ENCODE data around the gene STK38L.

STK38L gene

GRCh38 chr12:27333403-27334009 lies 89.4 kb downstream of the STK38L start:
- Histone ChIP-seq H3K27me3 (replicated peaks; ENCODE audit: control insufficient read depth, insufficient read depth, low read length) (no peaks in the 10 kb centered on the region), H3K36me3 (ENCODE audit: control insufficient read depth, insufficient read depth, low read length) (no peaks in the 10 kb centered on the region), H3K4me3 (replicated peaks; ENCODE audit: low read depth, low read length) (peak overlapping the region; percentile 86)
- TF ChIP-seq, protein P1, sequence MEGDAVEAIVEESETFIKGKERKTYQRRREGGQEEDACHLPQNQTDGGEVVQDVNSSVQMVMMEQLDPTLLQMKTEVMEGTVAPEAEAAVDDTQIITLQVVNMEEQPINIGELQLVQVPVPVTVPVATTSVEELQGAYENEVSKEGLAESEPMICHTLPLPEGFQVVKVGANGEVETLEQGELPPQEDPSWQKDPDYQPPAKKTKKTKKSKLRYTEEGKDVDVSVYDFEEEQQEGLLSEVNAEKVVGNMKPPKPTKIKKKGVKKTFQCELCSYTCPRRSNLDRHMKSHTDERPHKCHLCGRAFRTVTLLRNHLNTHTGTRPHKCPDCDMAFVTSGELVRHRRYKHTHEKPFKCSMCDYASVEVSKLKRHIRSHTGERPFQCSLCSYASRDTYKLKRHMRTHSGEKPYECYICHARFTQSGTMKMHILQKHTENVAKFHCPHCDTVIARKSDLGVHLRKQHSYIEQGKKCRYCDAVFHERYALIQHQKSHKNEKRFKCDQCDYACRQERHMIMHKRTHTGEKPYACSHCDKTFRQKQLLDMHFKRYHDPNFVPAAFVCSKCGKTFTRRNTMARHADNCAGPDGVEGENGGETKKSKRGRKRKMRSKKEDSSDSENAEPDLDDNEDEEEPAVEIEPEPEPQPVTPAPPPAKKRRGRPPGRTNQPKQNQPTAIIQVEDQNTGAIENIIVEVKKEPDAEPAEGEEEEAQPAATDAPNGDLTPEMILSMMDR (IDR thresholded peaks at IDR 0.05; ENCODE audit: insufficient read depth, low read length, poor library complexity, severe bottlenecking): no peak
- DNase-seq (ENCODE audit: extremely low read depth, insufficient read length): peak; percentile 77

DNA sequence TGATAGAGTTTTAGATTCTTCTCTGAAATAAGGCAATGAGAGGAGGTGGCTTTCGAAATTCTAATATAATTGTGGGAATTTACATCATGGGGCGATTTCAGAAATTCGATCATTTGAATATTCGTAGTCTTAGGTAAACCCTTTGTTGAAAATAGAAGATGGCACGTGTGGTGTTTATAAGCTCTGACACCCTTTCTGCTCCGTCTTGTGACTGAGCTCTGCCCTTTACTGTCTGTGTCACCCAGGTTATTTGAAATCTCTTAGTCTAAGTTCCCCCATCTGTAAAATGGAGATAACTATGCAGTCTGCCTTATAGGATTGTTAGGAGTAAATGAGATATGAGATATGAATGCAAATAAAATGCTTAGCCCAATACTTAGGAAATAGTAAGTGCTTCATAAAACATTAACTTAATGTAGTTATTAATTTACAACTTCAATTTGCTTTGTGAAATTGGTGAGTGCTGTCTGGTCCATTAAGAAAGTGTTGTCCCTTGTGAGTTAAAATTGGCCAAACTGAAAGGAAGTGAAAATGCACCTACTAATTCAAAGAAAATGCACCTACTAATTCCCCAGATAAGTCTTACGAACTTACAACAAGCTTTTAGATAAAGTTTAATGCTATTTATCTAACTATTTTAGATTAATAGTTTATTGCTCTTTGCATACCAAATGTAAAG lies 90.1 kb downstream of the STK38L start:
- no peaks in the 10 kb centered on the region for H3K36me3 ChIP-seq (ENCODE audit: control insufficient read depth, insufficient read depth, low read length)
- no peaks in the 10 kb centered on the region for H3K27me3 ChIP-seq (replicated peaks; ENCODE audit: control insufficient read depth, insufficient read depth, low read length)
- TF ChIP-seq, protein P1 (IDR thresholded peaks at IDR 0.05; ENCODE audit: insufficient read depth, low read length, poor library complexity, severe bottlenecking): no peak
- no peak for DNase-seq (ENCODE audit: extremely low read depth, insufficient read length)
- peak overlapping the region; percentile 86 for H3K4me3 ChIP-seq (replicated peaks; ENCODE audit: low read depth, low read length)

- Histone ChIP-seq H3K36me3 (ENCODE audit: control insufficient read depth, insufficient read depth, low read length) (no peaks in the 10 kb centered on the region), H3K27me3 (replicated peaks; ENCODE audit: control insufficient read depth, insufficient read depth, low read length) (no peaks in the 10 kb centered on the region), H3K4me3 (replicated peaks; ENCODE audit: low read depth, low read length) (peak overlapping the region; percentile 41)
- TF ChIP-seq, protein P1 (IDR thresholded peaks at IDR 0.05; ENCODE audit: insufficient read depth, low read length, poor library complexity, severe bottlenecking): no peak
- no peak for DNase-seq (ENCODE audit: extremely low read depth, insufficient read length)
These were observed 90.6 kb downstream of the STK38L start for GRCh38 chr12:27334721-27335082.

- TF ChIP-seq, protein P1 (IDR thresholded peaks at IDR 0.05; ENCODE audit: insufficient read depth, low read length, poor library complexity, severe bottlenecking): no peak
- Histone ChIP-seq H3K4me3 (replicated peaks; ENCODE audit: low read depth, low read length) (no peak overlapping the region), H3K27me3 (replicated peaks; ENCODE audit: control insufficient read depth, insufficient read depth, low read length) (no peaks in the 10 kb centered on the region)
These were observed 91.5 kb downstream of the STK38L start for GRCh38 chr12:27335364-27336281.

DNA sequence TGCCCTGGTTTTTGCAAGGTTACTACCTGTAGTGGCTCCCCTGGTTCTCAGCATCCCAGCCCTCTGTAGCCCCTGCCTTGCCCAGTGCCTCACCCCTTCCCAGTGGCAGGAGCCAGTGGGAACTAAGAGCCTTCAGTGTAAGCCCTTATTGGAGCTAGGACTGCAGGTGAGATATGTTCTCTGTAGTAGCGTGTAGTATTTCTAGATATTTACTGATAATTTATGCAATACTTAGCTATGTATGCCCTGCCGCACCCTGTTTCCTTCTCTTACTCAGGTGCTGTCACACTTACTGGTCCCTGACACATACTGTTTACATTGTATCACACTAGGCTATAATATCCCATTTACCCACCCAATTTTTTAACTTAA lies 92.2 kb downstream of the STK38L start:
- no peaks in the 10 kb centered on the region for H3K36me3 ChIP-seq (ENCODE audit: control insufficient read depth, insufficient read depth, low read length)
- TF ChIP-seq, protein P1 (IDR thresholded peaks at IDR 0.05; ENCODE audit: insufficient read depth, low read length, poor library complexity, severe bottlenecking): no peak
- no peak overlapping the region for H3K4me3 ChIP-seq (replicated peaks; ENCODE audit: low read depth, low read length)
- DNase-seq (ENCODE audit: extremely low read depth, insufficient read length): no peak
- no peaks in the 10 kb centered on the region for H3K27me3 ChIP-seq (replicated peaks; ENCODE audit: control insufficient read depth, insufficient read depth, low read length)

More at GRCh38 chr12:27335364-27336281, 91.5 kb downstream of the STK38L start:
- DNase-seq (ENCODE audit: extremely low read depth, insufficient read length): no peak
- H3K36me3 ChIP-seq (ENCODE audit: control insufficient read depth, insufficient read depth, low read length): no peaks in the 10 kb centered on the region
